Measurements from ENCODE around the gene KANK2.

KANK2 gene

DNA sequence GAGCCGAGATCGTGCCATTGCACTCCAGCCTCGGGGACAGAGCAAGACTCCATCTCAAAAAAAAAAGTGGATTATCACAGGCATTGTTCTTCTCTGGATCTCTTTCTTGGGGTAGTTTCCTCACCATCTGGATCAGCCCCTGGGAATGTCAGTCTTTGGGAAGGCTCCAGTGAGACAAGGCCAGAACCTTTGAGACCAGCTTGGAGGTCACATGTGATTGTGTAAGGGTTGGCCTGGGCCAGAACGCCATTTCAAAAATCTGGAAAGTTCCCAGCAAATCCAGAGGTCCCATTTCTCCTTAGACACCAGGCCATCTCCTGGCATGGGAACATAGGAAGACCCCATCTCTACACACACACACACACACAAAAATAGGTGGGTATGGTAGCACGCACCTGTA lies 27.8 kb upstream of the KANK2 start:
- DNase-seq, result no peak

DNA sequence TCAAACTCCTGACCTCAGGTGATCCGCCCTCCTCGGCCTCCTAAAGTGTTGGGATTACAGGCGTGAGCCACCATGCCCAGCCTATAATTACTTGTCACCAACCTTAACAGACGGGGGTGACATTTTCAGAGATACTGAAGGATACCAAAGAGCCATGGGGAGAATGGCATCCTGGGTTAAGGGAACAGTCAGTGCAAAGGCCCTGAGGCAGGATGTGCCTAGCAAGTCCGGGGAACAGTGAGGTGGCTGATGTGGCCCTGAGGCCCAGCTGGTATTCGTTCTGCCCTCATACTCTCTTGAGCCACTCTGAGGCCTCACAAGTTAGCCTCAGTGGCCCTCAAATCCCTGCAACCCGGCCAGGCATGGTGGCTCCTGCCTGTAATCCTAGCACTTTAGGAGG lies 27.1 kb upstream of the KANK2 start:
- DNase-seq, result no peak

GRCh38 chr19:11223200-11223599 lies 25.9 kb upstream of the KANK2 start:
- DNase-seq, result no peak

GRCh38 chr19:11221082-11221598 lies 23.8 kb upstream of the KANK2 start:
- DNase-seq, result no peak

GRCh38 chr19:11214387-11214786 lies 17.0 kb upstream of the KANK2 start:
- DNase-seq, result no peak

- DNase-seq, result no peak
These were observed 13.2 kb upstream of the KANK2 start for GRCh38 chr19:11210656-11210928.

GRCh38 chr19:11209839-11210655 lies 12.7 kb upstream of the KANK2 start:
- no peak for DNase-seq

DNA sequence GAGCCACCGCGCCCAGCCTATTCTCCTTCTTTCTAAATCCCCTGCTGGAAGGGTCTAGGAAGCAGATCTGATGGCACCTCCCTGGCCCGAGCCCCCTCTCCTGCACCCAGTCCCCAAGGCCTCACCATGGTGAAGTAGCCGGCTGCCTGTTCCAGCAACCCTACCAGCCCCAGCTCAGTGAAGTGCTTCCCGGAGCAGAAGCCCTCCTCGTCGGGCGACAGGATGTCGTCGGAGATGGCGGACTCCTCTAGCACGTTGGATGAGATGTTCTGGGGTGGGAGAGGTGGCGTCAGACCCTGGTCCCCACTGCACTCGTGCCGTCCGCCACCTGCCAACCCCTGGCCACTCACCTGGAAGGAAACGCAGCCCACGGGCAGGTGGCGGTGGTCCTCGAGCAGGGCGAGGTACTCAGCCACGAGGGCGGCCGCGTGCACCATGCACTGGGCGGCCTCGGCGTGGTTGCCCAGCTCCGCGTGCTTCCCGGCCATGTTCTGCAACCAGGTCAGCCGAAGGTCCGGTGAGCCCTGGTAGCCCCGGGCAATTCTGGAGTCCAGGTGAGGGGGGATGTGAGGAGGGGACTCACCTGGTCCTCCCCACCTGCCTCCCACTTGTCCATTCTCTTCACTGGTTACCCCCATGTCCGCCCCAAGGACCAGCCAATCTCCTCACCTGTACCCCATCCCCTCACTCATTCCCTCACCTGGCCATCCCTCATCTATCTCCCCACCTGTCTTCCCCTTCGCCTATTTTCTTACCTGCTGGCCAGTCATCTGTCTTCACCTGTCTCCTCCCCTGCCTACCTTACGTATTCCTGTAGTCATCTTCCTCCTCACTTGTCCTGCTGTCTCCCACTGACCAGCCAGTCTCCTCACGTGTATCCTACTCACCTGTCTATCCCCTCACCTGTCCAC lies 11.5 kb upstream of the KANK2 start:
- DNase-seq, result no peak

- no peak for DNase-seq
These were observed 8.7 kb upstream of the KANK2 start for GRCh38 chr19:11205939-11206570.

- DNase-seq, result peak; percentile 91
These were observed 7.6 kb upstream of the KANK2 start for GRCh38 chr19:11204943-11205349.

- DNase-seq, result no peak
These were observed 6.8 kb upstream of the KANK2 start for GRCh38 chr19:11204076-11204602.

GRCh38 chr19:11203194-11204075 lies 6.1 kb upstream of the KANK2 start:
- peak; percentile 34 to 38 for DNase-seq

DNA sequence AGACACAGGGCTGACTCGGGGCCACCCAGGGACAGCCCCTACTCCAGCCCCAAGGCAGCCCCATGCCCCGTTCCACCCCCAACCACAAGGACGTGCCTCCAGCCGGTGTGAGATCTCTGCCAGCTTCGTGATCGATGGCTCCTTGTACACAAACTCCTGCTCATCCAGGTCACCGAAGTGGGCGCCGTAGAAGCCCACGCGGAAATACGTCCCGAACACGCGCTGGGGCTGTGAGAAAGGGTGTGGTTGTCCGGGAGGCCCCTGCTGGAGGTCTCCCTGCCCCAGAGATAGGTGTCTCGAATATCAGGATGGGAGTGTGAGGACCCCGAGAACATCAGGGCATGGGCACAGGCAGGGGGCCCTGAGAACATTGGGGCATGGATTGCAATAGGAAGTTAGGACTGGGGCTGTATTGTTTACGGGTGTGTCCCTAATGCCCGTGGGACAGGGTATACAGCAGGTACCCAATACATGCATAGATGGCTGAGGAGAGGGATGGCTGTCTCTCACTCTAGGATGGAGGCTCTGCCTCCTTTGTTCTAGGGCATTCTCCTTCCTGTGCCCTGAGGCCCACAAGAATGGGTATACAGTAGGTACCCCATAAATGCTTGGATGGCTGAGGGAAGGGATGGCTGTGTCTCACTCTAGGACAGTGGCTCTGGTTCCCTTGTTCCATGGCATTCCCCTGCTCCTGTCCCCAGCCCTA lies 5.3 kb upstream of the KANK2 start:
- DNase-seq, result no peak

DNA sequence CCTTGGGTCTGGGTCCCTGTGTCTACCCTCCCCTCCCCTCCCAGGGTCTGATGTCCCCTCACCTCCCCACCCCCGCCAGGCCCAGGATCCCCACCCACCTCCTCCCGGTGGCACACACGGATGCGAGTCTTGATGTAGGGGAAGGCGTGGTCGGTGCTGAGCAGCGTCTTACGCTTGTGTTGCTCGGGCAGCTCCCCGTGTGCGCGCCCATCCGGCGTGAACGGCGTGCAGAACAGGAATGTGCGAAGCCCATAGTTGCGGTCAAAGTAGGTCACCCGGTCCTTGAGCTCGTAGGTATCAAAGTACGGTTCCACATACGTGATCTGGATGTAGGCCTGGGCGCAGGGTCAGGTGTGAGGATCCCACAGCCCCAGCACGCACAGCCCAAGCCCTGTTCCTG lies 4.4 kb upstream of the KANK2 start:
- DNase-seq, result no peak

DNA sequence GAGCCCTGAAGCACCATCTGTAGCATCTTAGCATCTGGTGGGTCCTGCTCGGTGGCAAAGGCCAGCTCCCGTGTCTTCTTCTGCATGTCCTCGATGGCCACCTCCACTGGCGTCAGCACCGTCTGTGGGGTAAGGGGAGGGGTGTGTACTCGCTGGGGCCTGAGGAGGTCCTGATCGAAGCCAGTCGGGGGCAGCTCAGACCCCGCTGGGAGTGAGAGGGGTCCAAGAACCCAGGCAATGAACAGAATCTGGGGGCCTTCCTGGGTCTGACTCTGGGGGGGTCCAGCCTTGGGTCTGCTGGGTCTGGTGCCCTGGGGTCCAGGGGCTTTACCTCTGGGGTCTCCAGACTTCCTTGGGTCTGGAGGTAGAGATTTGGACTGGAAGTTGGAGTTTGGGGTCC lies 3.6 kb upstream of the KANK2 start:
- no peak for DNase-seq

GRCh38 chr19:11200015-11200574 lies 2.8 kb upstream of the KANK2 start:
- no peak for DNase-seq

- no peak for DNase-seq
These were observed 2.2 kb upstream of the KANK2 start for GRCh38 chr19:11199517-11199916.

DNA sequence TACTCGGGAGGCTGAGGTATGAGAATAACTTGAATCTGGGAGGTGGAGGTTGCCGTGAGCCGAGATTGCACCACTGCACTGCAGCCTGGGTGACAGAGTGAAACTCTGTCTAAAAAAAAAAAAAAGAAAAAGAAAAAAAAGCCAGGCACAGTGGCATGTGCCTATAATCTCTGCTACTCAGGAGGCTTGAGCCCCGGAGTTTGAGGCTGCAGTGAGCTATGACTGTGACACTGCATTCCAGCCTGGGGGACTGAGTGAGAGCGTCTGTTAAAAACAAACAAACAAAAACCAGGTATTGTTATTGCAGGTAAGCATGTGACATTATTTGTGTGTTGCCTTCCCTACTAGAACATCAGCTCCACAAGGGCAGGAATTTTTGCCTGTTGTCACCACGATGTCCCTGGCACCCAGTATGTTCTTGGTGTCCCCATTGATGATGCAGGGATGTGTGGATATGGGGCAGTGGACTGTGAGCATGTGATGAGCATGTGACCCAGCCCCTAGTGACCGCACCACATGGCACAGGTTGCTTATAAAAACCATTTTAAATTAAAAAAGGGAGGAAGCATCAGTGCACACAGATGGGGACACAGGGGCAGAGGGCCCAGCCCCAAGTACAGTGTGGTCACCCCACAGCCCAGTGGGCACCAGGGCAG lies 1.6 kb upstream of the KANK2 start:
- DNase-seq, result no peak

DNA sequence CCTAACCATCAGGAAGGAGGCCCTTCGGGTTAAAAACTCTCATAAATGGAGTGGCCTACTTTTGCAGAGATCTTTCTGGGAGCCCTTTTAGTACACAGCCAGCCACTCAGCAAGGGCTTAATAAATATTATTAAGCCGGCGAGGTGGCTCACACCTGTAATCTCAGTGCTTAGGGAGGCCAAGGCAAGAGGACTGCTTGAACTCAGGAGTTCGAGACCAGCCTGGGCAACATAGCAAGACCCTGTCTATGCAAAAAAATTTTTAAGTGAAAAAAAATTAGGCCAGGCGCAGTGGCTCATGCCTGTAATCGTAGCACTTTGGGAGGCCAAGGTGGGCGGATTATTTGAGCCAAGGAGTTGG lies 810 bp upstream of the KANK2 start:
- no peak for DNase-seq

DNA sequence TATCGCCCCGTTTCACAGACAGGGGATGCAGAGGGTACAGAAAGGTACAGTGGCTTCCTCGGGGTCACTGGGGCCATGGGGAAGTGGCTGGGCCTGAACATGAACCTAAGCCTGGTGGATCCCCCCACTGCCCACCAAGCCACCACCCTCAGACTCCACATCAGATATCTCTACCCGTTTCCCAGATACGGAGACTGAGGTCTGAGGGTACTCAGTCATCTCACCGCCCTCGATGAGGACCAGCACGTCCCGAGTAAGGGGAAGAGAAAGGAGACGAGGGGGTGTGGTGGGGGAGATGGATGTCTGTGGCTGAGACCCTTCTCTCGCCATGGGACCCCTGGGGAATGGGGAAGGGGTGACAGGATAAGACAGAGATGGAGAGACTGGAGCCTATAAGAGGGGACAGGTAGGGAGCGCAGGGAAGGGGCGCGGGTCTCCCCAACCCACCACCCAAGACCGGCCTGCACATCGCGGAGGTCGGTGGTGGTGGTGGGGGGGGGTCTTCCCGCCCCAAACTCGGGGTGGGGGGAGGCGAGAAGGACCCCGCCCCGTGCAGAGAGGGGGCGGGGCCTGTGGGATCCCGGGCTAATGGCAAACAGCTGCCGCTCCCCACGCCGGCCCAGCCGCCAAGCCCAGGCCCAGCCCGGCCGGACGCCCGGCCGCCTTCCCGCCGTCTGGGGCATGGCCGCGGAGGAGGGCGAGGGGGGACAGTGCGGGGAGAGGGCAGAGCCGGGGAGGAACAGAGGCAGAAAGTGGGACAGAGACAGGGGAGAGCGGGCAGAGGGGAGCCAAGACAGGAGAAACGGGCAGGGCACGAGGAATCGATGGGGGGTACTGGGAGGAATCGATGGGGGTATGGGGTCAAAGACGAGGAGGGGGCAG lies 698 bp downstream of the KANK2 start:
- no peak for DNase-seq
